ENCODE measurements around the gene ARF4. TPM values are rescaled to one million over a fixed set of nuclear protein-coding genes. Genes with fewer than 3 reads are reported as not detected.

The ARF4 gene
- total RNA-seq, 4 donors from 2014 or later: 83.4 to 111 (median 99.6) TPM

DNA sequence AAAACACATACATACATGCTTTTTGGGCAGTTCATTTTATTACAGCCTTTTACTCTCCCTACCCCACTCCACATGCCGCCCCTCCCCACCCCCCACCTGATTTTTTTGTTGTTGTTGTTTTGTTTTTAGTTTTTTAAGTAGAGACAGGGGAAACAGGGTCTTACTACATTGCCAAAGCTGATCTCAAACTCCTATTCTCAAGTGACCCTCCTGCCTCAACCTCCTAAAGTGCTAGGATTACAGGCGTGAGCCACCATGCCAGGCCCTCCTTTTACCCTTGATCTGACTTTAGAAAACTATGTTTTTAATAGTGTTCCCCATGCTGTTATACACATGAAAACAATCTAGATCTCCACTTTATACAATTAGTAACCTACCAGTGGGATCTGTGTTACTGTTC lies 26.3 kb downstream of the ARF4 start:
- Histone ChIP-seq H3K27ac (no peak overlapping the region), H3K36me3 (peaks cover 2 to 100% of the 10 kb centered on the region in 2 donors), H3K4me3 (no peak overlapping the region), H3K4me1 (peaks cover 0 to 4% (median 0%) of the 10 kb centered on the region in 3 donors), H3K9me3 (no peaks in the 10 kb centered on the region), H3K27me3 (no peaks in the 10 kb centered on the region)
- ATAC-seq: no peak
- WGBS, 2 donors (ENCODE audit: low coverage in 1 of 2): 100% methylated on average over 2 of the region's 2 CpGs
- TF ChIP-seq POLR2A (IDR thresholded peaks at IDR 0.05) (no peak), POLR2AphosphoS5 (IDR thresholded peaks at IDR 0.05) (no peak), EP300 (IDR thresholded peaks at IDR 0.05) (no peak)
- TF ChIP-seq, protein P1, sequence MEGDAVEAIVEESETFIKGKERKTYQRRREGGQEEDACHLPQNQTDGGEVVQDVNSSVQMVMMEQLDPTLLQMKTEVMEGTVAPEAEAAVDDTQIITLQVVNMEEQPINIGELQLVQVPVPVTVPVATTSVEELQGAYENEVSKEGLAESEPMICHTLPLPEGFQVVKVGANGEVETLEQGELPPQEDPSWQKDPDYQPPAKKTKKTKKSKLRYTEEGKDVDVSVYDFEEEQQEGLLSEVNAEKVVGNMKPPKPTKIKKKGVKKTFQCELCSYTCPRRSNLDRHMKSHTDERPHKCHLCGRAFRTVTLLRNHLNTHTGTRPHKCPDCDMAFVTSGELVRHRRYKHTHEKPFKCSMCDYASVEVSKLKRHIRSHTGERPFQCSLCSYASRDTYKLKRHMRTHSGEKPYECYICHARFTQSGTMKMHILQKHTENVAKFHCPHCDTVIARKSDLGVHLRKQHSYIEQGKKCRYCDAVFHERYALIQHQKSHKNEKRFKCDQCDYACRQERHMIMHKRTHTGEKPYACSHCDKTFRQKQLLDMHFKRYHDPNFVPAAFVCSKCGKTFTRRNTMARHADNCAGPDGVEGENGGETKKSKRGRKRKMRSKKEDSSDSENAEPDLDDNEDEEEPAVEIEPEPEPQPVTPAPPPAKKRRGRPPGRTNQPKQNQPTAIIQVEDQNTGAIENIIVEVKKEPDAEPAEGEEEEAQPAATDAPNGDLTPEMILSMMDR (IDR thresholded peaks at IDR 0.05): no peak

DNA sequence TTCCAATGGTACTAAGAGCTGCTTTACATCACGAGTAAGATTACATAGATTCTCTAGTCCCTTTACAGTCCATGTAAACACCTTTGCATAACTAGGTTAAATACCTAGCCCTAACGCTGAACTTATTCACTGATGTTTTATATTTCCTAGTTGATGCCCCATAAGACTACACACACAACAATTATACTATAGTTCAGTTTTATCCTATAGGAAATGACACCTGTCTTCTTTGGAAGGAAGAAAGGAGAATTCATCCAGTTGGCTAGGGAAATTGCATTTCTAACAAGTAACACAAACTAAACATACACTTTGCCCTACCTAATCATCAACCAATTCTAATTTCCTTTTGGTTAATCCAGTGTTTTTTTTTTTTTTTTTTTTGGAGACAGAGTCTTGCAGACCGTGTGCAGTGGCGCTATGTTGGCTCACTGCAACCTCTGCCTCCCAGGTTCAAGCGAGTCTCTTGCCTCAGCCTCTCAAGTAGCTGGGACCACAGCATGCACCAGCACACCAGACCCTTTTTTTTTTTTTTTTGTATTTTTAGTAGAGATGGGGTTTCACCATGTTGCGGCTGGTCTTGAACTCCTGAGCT lies 27.2 kb downstream of the ARF4 start:
- Histone ChIP-seq H3K4me3 (no peak overlapping the region), H3K4me1 (no peaks in the 10 kb centered on the region), H3K27ac (no peak overlapping the region), H3K36me3 (peaks cover 2 to 100% of the 10 kb centered on the region in 2 donors), H3K9me3 (no peaks in the 10 kb centered on the region), H3K27me3 (no peaks in the 10 kb centered on the region)
- 75 to 76% methylated on average over 6 of the region's 6 CpGs for WGBS, 2 donors (ENCODE audit: low coverage in 1 of 2)
- ATAC-seq: no peak
- TF ChIP-seq EP300 (IDR thresholded peaks at IDR 0.05) (no peak), POLR2AphosphoS5 (IDR thresholded peaks at IDR 0.05) (no peak), POLR2A (IDR thresholded peaks at IDR 0.05) (no peak)
- TF ChIP-seq, protein P1 (IDR thresholded peaks at IDR 0.05): no peak

DNA sequence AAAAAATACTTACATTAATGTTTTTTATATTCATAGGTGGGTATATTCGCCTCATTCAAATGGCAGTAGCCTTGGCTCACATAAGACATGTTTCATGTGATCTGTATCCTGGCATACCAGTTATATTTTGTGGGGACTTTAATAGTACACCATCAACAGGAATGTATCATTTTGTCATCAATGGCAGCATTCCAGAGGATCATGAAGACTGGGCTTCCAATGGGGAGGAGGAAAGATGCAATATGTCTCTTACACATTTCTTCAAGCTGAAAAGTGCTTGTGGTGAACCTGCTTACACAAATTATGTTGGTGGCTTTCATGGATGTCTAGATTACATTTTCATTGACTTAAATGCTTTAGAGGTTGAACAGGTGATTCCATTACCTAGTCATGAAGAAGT lies 37.6 kb downstream of the ARF4 start:
- Histone ChIP-seq H3K36me3 (peaks cover 0 to 23% of the 10 kb centered on the region in 2 donors), H3K27me3 (no peaks in the 10 kb centered on the region), H3K4me3 (no peak overlapping the region), H3K27ac (no peak overlapping the region), H3K9me3 (no peaks in the 10 kb centered on the region), H3K4me1 (peaks cover 7 to 49% (median 26%) of the 10 kb centered on the region in 3 donors)
- 73 to 100% methylated on average over 1 of the region's 1 CpG for WGBS, 2 donors (ENCODE audit: low coverage in 1 of 2)
- TF ChIP-seq, protein P1 (IDR thresholded peaks at IDR 0.05): no peak
- TF ChIP-seq POLR2AphosphoS5 (IDR thresholded peaks at IDR 0.05) (no peak), EP300 (IDR thresholded peaks at IDR 0.05) (no peak), POLR2A (IDR thresholded peaks at IDR 0.05) (no peak)
- ATAC-seq: no peak

DNA sequence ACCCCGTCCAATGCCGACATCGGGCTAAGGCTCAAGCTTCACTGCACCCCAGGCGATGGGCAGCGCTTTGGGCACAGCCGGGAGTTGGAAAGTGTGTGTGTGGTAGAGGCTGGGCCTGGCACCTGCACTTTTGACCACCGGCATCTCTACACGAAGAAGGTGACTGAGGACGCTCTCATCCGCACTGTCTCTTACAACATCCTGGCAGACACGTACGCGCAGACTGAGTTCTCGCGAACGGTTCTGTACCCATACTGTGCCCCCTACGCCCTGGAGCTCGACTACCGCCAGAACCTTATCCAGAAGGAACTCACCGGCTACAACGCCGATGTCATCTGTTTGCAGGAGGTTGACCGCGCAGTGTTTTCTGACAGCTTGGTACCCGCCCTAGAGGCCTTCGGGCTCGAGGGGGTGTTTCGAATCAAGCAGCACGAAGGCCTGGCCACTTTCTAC lies 40.0 kb downstream of the ARF4 start:
- no peaks in the 10 kb centered on the region for H3K9me3 ChIP-seq
- H3K36me3 ChIP-seq: peaks cover 0 to 19% of the 10 kb centered on the region in 2 donors
- peaks cover 7 to 49% (median 26%) of the 10 kb centered on the region in 3 donors for H3K4me1 ChIP-seq
- H3K27me3 ChIP-seq: no peaks in the 10 kb centered on the region
- peak overlapping the region; percentile 93 for H3K4me3 ChIP-seq
- H3K27ac ChIP-seq: peak overlapping the region; percentile 85 to 96 (median 92)
- no peak for ATAC-seq
- TF ChIP-seq EP300 (IDR thresholded peaks at IDR 0.05) (no peak), POLR2AphosphoS5 (IDR thresholded peaks at IDR 0.05) (no peak), POLR2A (IDR thresholded peaks at IDR 0.05) (no peak)
- TF ChIP-seq, protein P1 (IDR thresholded peaks at IDR 0.05): no peak
- 5% methylated on average over 19 of the region's 29 CpGs; no CpG with 5 or more reads in 1 of the 2 donors for WGBS, 2 donors (ENCODE audit: low coverage in 1 of 2)

Data from gastroesophageal sphincter (tissue), 4 donors.